ENCODE data around the gene VSTM4. TPM values are rescaled to one million over a fixed set of nuclear protein-coding genes. Genes with fewer than 3 reads are reported as not detected.

The VSTM4 gene
- total RNA-seq, 1 donor, result 4.7 TPM

Small RNAs within 50 kb of the gene (small RNA-seq; reads per million reads assigned to genes)
- not detected for gene MIR4294

Other genes starting within 250 kb of the VSTM4 start
- not detected in 2 replicates for gene LRRC18, start 175.7 kb downstream of the VSTM4 start, total RNA-seq
- not detected in 2 replicates for gene FAM170B, start 18.5 kb upstream of the VSTM4 start, total RNA-seq
- gene TMEM273, start 72.9 kb upstream of the VSTM4 start, total RNA-seq, result not detected in 2 replicates
- gene C10orf71, start 183.6 kb upstream of the VSTM4 start, total RNA-seq, result not detected in 2 replicates

Measured in fibroblast of villous mesenchyme (primary cell).